Fibroblast of lung (primary cell): ENCODE results near the gene TMEM127.

Experiments used
- EZH2 ChIP-seq: IDR thresholded peaks from 2 replicates; pipeline ENCODE4 v1.5.1; 2012; ENCODE audit warnings: low read length, control low read depth, mild to moderate bottlenecking; ENCODE audit errors: missing control alignments
- TF ChIP-seq, protein P1 (sequence below), 2 donors: IDR thresholded peaks in 1 of 2; conservative IDR thresholded peaks in 1 of 2; 1 replicate in 1 of 2; 2 replicates in 1 of 2; pipeline ENCODE4 v1.5.1; 2011 to 2012; ENCODE audit warnings: low read length in 2 of 2, control low read depth in 1 of 2, inconsistent platforms in 1 of 2, low read depth in 1 of 2, mild to moderate bottlenecking in 1 of 2

DNA sequence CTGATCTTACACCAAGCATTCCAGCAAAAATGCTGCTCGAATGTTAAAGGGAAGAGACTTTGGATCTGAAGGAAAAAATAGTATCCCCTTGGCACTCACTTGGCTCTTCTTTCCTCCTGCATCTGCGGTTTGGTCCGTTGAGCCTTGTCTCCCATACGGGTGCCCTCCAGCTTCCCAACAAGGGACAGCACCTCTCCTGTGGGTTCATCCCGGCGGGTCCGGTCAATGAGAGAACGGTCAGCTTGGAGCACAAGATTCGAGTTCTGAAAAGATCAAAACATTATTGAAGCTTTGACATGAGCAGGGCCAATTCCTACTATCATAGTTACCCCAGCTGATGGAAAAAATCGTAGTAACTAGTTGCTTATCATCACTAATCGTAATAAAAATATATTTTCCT lies 38.8 kb upstream of the TMEM127 start:
- TF ChIP-seq, protein P1, sequence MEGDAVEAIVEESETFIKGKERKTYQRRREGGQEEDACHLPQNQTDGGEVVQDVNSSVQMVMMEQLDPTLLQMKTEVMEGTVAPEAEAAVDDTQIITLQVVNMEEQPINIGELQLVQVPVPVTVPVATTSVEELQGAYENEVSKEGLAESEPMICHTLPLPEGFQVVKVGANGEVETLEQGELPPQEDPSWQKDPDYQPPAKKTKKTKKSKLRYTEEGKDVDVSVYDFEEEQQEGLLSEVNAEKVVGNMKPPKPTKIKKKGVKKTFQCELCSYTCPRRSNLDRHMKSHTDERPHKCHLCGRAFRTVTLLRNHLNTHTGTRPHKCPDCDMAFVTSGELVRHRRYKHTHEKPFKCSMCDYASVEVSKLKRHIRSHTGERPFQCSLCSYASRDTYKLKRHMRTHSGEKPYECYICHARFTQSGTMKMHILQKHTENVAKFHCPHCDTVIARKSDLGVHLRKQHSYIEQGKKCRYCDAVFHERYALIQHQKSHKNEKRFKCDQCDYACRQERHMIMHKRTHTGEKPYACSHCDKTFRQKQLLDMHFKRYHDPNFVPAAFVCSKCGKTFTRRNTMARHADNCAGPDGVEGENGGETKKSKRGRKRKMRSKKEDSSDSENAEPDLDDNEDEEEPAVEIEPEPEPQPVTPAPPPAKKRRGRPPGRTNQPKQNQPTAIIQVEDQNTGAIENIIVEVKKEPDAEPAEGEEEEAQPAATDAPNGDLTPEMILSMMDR (conservative IDR thresholded peaks at IDR 0.05 in 1 of 2, IDR thresholded peaks at IDR 0.05 in 1 of 2; ENCODE audit: low read depth in 1 of 2, low read length in 2 of 2): no peak
- TF ChIP-seq EZH2: no peak
